HepG2 (cell line): ENCODE measurements around the gene C2orf15. TPM values are rescaled to one million over a fixed set of nuclear protein-coding genes. Genes with fewer than 3 reads are reported as not detected.
A peak's percentile ranks its signal among the peaks of the same experiment; 100 is the strongest.

Experiments
- ARID3A ChIP-seq: IDR thresholded peaks from 2 replicates; pipeline ENCODE4 v1.6.1; 2012; ENCODE audit warnings: low read depth, low read length, improper control_type of control experiment
- ESRRA ChIP-seq: sonication (generic); formaldehyde crosslinking; IDR thresholded peaks from 2 replicates; pipeline ENCODE4 v1.5.1; 2020; ENCODE audit warnings: mild to moderate bottlenecking, low read depth, missing genetic modification reagents
- FOXA1 ChIP-seq, 2 experiments: fragments of 450-650 bp in 1 of 2; sonication (generic) in 1 of 2; formaldehyde crosslinking in 1 of 2; IDR thresholded peaks; 2 replicates each; pipeline versions ENCODE4 v1.4.0 to v1.6.1; 2016 to 2020; ENCODE audit warnings: missing genetic modification reagents in 1 of 2
- HNF1A ChIP-seq, 2 experiments: sonication (generic) in 1 of 2; formaldehyde crosslinking in 1 of 2; IDR thresholded peaks; 2 replicates each; pipeline versions ENCODE4 v1.4.0 to v1.6.1; 2016 to 2020; ENCODE audit warnings: borderline replicate concordance in 1 of 2, low read depth in 1 of 2, mild to moderate bottlenecking in 1 of 2, missing genetic modification reagents in 1 of 2
- JUN ChIP-seq: sonication (generic); formaldehyde crosslinking; IDR thresholded peaks from 2 replicates; pipeline ENCODE4 v1.4.0; 2020; ENCODE audit warnings: mild to moderate bottlenecking, missing genetic modification reagents
- MAFG ChIP-seq: sonication (generic); formaldehyde crosslinking; IDR thresholded peaks from 2 replicates; pipeline ENCODE4 v1.5.1; 2020; ENCODE audit warnings: mild to moderate bottlenecking, missing genetic modification reagents
- MTERF4 ChIP-seq: sonication (generic); formaldehyde crosslinking; IDR thresholded peaks from 2 replicates; pipeline ENCODE4 v1.8.0; 2023; ENCODE audit warnings: mild to moderate bottlenecking, missing genetic modification reagents
- NCOA2 ChIP-seq: sonication (generic); formaldehyde crosslinking; IDR thresholded peaks from 2 replicates; pipeline ENCODE4 v1.8.0; 2022; ENCODE audit warnings: inconsistent platforms
- THAP9 ChIP-seq: sonication (generic); formaldehyde crosslinking; IDR thresholded peaks from 2 replicates; pipeline ENCODE4; 2020; ENCODE audit warnings: missing genetic modification reagents, mild to moderate bottlenecking, borderline replicate concordance
- ZBTB42 ChIP-seq: sonication (generic); formaldehyde crosslinking; IDR thresholded peaks from 2 replicates; pipeline ENCODE4 v1.5.0; 2020; ENCODE audit warnings: mild to moderate bottlenecking, missing genetic modification reagents
- ZNF10 ChIP-seq: sonication (generic); formaldehyde crosslinking; IDR thresholded peaks from 2 replicates; pipeline ENCODE4 v1.4.0; 2020; ENCODE audit warnings: mild to moderate bottlenecking, low read depth, missing genetic modification reagents, borderline replicate concordance
- ZNF362 ChIP-seq: sonication (generic); formaldehyde crosslinking; IDR thresholded peaks from 2 replicates; pipeline ENCODE4 v1.4.0; 2020; ENCODE audit warnings: missing genetic modification reagents, mild to moderate bottlenecking, borderline replicate concordance
- ZNF430 ChIP-seq: sonication (generic); formaldehyde crosslinking; IDR thresholded peaks from 2 replicates; pipeline ENCODE4 v1.9.0; 2021; ENCODE audit warnings: mild to moderate bottlenecking, missing genetic modification reagents
- polyA plus RNA-seq, 8 experiments: library from polyadenylated mRNA; depleted of rRNA in 3 of 8; stranded (reverse) in 7 of 8; unstranded in 1 of 8; fragments of >200 nt; fragmentation: Illumina TruSeq in 4 of 8; extraction: Trizol in 4 of 8; gene quantifications; 2 replicates each; pipeline versions ENCODE4 v1.2.1 to v1.2.3, GENCODE V29; 2011 to 2016; ENCODE audit warnings: low read depth in 4 of 8, missing spikeins in 1 of 8, mixed read lengths in 1 of 8; ENCODE audit not compliant: insufficient read depth in 1 of 8
- total RNA-seq, 5 experiments: library from RNA; depleted of rRNA; stranded (reverse); fragments of >200 nt; fragmentation: Illumina TruSeq; extraction: Trizol; gene quantifications; 2 replicates each; pipeline ENCODE4 v1.2.3, GENCODE V29; 2016; ENCODE audit warnings: low read depth in 1 of 5

C2orf15 gene
- total and polyA plus RNA-seq, 2 of the 13 experiments (the other 11 are each of a cell fraction or from before 2014, with no cell fraction given) = 5.5 to 8.3 TPM

- TF ChIP-seq THAP9 (CRISPR knock-in tag) (peak; percentile 94), ESRRA (CRISPR knock-in tag) (peak; percentile 87; the same call in 1 of the 2 replicates), FOXA1 (IDR thresholded peaks at IDR 0.05) (no peak), FOXA1 (CRISPR knock-in tag; IDR thresholded peaks at IDR 0.05) (no peak), ZBTB42 (CRISPR knock-in tag) (no peak), ZNF10 (CRISPR knock-in tag) (no peak), ZNF362 (CRISPR knock-in tag) (no peak), ARID3A (peak; percentile 32; the same call in 1 of the 2 replicates), NCOA2 (CRISPR knock-in tag) (peak; percentile 76), HNF1A (IDR thresholded peaks at IDR 0.05; ENCODE audit: low read depth) (peak; percentile 70; the same call in 1 of the 2 replicates), HNF1A (CRISPR knock-in tag; IDR thresholded peaks at IDR 0.05; ENCODE audit: borderline replicate concordance) (peak; percentile 82), MTERF4 (CRISPR knock-in tag) (peak; percentile 91), MAFG (CRISPR knock-in tag) (no peak), ZNF430 (CRISPR knock-in tag) (peak; percentile 91), JUN (CRISPR knock-in tag) (peak; percentile 81)
Measured at GRCh38 chr2:99180755-99181623, 39.5 kb downstream of the C2orf15 start, which contains the start of the genes MITD1 and MRPL30 (continued).
